HEK293 (cell line): ENCODE data around the gene TRPM7.
A peak's percentile ranks its signal among the peaks of the same experiment; 100 is the strongest.
"Not testable (repeated sequence)": the region's sequence is repeated elsewhere in the genome, so short reads cannot be mapped to it uniquely, and the experiment has no call there.

Experiments
- CTCF ChIA-PET: fragments of 350-600 bp; formaldehyde crosslinking; extraction: SDS; loops from one replicate; lab custom pipeline; 2021; ENCODE audit warnings: antibody characterized with exemption; lab: Yijun Ruan, JAX
- POLR2A ChIA-PET: fragments of 300-600 bp; formaldehyde crosslinking; extraction: SDS; loops from one replicate; lab custom pipeline; 2020; ENCODE audit warnings: antibody characterized with exemption, inconsistent platforms; lab: Yijun Ruan, JAX
- H3K27ac ChIP-seq: fragments of 200-500 bp; sonication (Bioruptor generic); 2 replicates; pipeline ENCODE4 v1.5.1; 2014; ENCODE audit warnings: low read depth, low read length, control low read depth, inconsistent platforms; ENCODE audit errors: extremely low read depth
- H3K36me3 ChIP-seq, 2 experiments: fragments of 200-500 bp in 1 of 2; sonication (Bioruptor generic) in 1 of 2; 1 replicate in 1 of 2; 2 replicates in 1 of 2; pipeline ENCODE4 v1.5.1; 2014 to 2017; ENCODE audit warnings: inconsistent platforms in 2 of 2, low read length in 2 of 2; ENCODE audit not compliant: control insufficient read depth in 2 of 2, insufficient read depth in 1 of 2
- H3K4me1 ChIP-seq: fragments of 200-500 bp; sonication (Bioruptor generic); 2 replicates; pipeline ENCODE4 v1.5.1; 2014; ENCODE audit warnings: mild to moderate bottlenecking, low read length, inconsistent platforms; ENCODE audit not compliant: control insufficient read depth, insufficient read depth
- H3K4me3 ChIP-seq: 2 replicates; pipeline ENCODE4 v1.5.1; 2011; ENCODE audit warnings: low read depth, mild to moderate bottlenecking, control low read depth, low read length, moderate library complexity
- H3K9me3 ChIP-seq: fragments of 200-500 bp; sonication (Bioruptor generic); 2 replicates; pipeline ENCODE4 v1.5.1; 2014; ENCODE audit warnings: low read depth, low read length, inconsistent platforms; ENCODE audit not compliant: control insufficient read depth, insufficient read depth
- ZBTB8A ChIP-seq: fragments of 450-650 bp; formaldehyde crosslinking; IDR thresholded peaks from 2 replicates; pipeline ENCODE4 v1.5.1; 2016; ENCODE audit warnings: missing biosample characterization, missing genetic modification characterization
- ZFP37 ChIP-seq: fragments of 450-650 bp; formaldehyde crosslinking; IDR thresholded peaks from 2 replicates; pipeline ENCODE4 v1.5.1; 2016; ENCODE audit warnings: missing biosample characterization, missing genetic modification characterization
- ZNF140 ChIP-seq: fragments of 450-650 bp; formaldehyde crosslinking; IDR thresholded peaks from 2 replicates; pipeline ENCODE4 v1.5.1; 2016; ENCODE audit warnings: missing biosample characterization, missing genetic modification characterization
- ZNF266 ChIP-seq: fragments of 450-650 bp; formaldehyde crosslinking; IDR thresholded peaks from 2 replicates; pipeline ENCODE4 v1.5.1; 2016; ENCODE audit warnings: missing biosample characterization, missing genetic modification characterization, low read depth
- ZNF394 ChIP-seq: fragments of 450-650 bp; formaldehyde crosslinking; IDR thresholded peaks from 2 replicates; pipeline ENCODE4 v1.5.1; 2016; ENCODE audit warnings: missing biosample characterization, missing genetic modification characterization, mild to moderate bottlenecking, moderate library complexity, borderline replicate concordance
- ZNF426 ChIP-seq: fragments of 450-650 bp; formaldehyde crosslinking; IDR thresholded peaks from 2 replicates; pipeline ENCODE4 v1.5.1; 2017; ENCODE audit warnings: missing biosample characterization, missing genetic modification characterization, mild to moderate bottlenecking, inconsistent platforms, moderate library complexity
- ZNF501 ChIP-seq: fragments of 450-650 bp; formaldehyde crosslinking; IDR thresholded peaks from 2 replicates; pipeline ENCODE4 v1.5.1; 2016; ENCODE audit warnings: missing biosample characterization, missing genetic modification characterization
- ZNF555 ChIP-seq: fragments of 450-650 bp; formaldehyde crosslinking; conservative IDR thresholded peaks from 2 replicates; pipeline ENCODE4 v1.5.1; 2017; ENCODE audit warnings: missing biosample characterization, mild to moderate bottlenecking, missing genetic modification characterization, inconsistent platforms
- ZNF558 ChIP-seq: fragments of 450-650 bp; formaldehyde crosslinking; IDR thresholded peaks from 2 replicates; pipeline ENCODE4 v1.5.1; 2016; ENCODE audit warnings: missing biosample characterization, missing genetic modification characterization
- ZNF623 ChIP-seq: fragments of 450-650 bp; formaldehyde crosslinking; IDR thresholded peaks from 2 replicates; pipeline ENCODE4 v1.5.1; 2016; ENCODE audit warnings: missing biosample characterization, missing genetic modification characterization
- ZNF629 ChIP-seq: fragments of 450-650 bp; formaldehyde crosslinking; IDR thresholded peaks from 2 replicates; pipeline ENCODE4 v1.5.1; 2017; ENCODE audit warnings: missing biosample characterization, missing genetic modification characterization
- ZXDB ChIP-seq: fragments of 450-650 bp; formaldehyde crosslinking; IDR thresholded peaks from 2 replicates; pipeline ENCODE4 v1.5.1; 2016; ENCODE audit warnings: missing biosample characterization, missing genetic modification characterization
- TF ChIP-seq, protein P1 (sequence below): fragments of 450-650 bp; formaldehyde crosslinking; conservative IDR thresholded peaks from 2 replicates; pipeline ENCODE4 v1.5.1; 2016; ENCODE audit warnings: low read depth, missing biosample characterization, missing genetic modification characterization
- TF ChIP-seq, protein P2 (sequence below): fragments of 450-650 bp; formaldehyde crosslinking; IDR thresholded peaks from 2 replicates; pipeline ENCODE4 v1.5.1; 2016; ENCODE audit warnings: missing biosample characterization, missing genetic modification characterization, borderline replicate concordance
- TF ChIP-seq, protein P3 (sequence below): fragments of 450-650 bp; formaldehyde crosslinking; conservative IDR thresholded peaks from 2 replicates; pipeline ENCODE4 v1.5.1; 2016; ENCODE audit warnings: low read depth, missing biosample characterization, missing genetic modification characterization

Gene TRPM7

DNA sequence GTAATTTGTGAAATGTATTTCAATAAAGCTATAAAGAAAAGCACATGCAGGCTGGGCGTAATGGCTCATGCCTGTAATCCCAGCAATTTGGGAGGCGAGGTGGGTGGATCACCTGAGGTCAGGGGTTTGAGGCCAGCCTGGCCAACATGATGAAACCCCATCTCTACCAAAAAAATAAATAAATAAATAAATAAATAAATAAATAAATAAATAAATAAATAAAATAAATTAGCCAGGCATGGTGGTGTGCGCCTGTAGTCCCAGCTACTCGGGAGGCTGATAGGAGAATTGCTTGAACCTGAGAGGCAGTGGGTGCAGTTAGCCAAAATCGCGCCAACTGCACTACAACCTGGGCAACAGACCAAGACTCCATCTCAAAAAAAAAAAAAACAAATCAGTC lies 69.6 kb downstream of the TRPM7 start (continued):
- TF ChIP-seq, protein P1, sequence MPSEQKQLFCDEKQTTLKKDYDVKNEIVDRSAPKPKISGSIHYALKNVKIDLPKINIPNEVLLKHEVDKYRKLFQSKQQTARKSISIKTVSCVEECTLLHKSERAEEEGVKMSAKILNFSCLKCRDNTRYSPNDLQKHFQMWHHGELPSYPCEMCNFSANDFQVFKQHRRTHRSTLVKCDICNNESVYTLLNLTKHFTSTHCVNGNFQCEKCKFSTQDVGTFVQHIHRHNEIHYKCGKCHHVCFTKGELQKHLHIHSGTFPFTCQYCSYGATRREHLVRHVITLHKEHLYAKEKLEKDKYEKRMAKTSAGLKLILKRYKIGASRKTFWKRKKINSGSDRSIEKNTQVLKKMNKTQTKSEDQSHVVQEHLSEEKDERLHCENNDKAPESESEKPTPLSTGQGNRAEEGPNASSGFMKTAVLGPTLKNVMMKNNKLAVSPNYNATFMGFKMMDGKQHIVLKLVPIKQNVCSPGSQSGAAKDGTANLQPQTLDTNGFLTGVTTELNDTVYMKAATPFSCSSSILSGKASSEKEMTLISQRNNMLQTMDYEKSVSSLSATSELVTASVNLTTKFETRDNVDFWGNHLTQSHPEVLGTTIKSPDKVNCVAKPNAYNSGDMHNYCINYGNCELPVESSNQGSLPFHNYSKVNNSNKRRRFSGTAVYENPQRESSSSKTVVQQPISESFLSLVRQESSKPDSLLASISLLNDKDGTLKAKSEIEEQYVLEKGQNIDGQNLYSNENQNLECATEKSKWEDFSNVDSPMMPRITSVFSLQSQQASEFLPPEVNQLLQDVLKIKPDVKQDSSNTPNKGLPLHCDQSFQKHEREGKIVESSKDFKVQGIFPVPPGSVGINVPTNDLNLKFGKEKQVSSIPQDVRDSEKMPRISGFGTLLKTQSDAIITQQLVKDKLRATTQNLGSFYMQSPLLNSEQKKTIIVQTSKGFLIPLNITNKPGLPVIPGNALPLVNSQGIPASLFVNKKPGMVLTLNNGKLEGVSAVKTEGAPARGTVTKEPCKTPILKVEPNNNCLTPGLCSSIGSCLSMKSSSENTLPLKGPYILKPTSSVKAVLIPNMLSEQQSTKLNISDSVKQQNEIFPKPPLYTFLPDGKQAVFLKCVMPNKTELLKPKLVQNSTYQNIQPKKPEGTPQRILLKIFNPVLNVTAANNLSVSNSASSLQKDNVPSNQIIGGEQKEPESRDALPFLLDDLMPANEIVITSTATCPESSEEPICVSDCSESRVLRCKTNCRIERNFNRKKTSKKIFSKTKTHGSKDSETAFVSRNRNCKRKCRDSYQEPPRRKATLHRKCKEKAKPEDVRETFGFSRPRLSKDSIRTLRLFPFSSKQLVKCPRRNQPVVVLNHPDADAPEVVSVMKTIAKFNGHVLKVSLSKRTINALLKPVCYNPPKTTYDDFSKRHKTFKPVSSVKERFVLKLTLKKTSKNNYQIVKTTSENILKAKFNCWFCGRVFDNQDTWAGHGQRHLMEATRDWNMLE (tag by site-specific recombination) = peak; percentile 91
- 0 out of 2 replicates have a peak, but pooled peaks have one; percentile 61 for TF ChIP-seq ZFP37 (tag by site-specific recombination)
- TF ChIP-seq ZNF555 = peak; percentile 71
- peak; percentile 50; the same call in 1 of the 2 replicates for TF ChIP-seq ZXDB (tag by site-specific recombination)
- TF ChIP-seq ZNF623 (tag by site-specific recombination) = peak; percentile 67
- TF ChIP-seq, protein P2, sequence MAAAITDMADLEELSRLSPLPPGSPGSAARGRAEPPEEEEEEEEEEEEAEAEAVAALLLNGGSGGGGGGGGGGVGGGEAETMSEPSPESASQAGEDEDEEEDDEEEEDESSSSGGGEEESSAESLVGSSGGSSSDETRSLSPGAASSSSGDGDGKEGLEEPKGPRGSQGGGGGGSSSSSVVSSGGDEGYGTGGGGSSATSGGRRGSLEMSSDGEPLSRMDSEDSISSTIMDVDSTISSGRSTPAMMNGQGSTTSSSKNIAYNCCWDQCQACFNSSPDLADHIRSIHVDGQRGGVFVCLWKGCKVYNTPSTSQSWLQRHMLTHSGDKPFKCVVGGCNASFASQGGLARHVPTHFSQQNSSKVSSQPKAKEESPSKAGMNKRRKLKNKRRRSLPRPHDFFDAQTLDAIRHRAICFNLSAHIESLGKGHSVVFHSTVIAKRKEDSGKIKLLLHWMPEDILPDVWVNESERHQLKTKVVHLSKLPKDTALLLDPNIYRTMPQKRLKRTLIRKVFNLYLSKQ (tag by site-specific recombination) = peak; percentile 41; the same call in 1 of the 2 replicates
- TF ChIP-seq ZNF558 (tag by site-specific recombination) = peak; percentile 59; the same call in 1 of the 2 replicates
- peak; percentile 58 for TF ChIP-seq ZBTB8A (tag by site-specific recombination)
- 0 out of 2 replicates have a peak, but pooled peaks have one; percentile 20 for TF ChIP-seq ZNF266 (tag by site-specific recombination)
- 0 out of 2 replicates have a peak, but pooled peaks have one; percentile 28 for TF ChIP-seq ZNF629 (tag by site-specific recombination)
- peak; percentile 83 for TF ChIP-seq ZNF426 (tag by site-specific recombination)
- peak; percentile 93 for TF ChIP-seq ZNF394 (tag by site-specific recombination)
- TF ChIP-seq ZNF501 = 0 out of 2 replicates have a peak, but pooled peaks have one; percentile 64
- TF ChIP-seq, protein P3, sequence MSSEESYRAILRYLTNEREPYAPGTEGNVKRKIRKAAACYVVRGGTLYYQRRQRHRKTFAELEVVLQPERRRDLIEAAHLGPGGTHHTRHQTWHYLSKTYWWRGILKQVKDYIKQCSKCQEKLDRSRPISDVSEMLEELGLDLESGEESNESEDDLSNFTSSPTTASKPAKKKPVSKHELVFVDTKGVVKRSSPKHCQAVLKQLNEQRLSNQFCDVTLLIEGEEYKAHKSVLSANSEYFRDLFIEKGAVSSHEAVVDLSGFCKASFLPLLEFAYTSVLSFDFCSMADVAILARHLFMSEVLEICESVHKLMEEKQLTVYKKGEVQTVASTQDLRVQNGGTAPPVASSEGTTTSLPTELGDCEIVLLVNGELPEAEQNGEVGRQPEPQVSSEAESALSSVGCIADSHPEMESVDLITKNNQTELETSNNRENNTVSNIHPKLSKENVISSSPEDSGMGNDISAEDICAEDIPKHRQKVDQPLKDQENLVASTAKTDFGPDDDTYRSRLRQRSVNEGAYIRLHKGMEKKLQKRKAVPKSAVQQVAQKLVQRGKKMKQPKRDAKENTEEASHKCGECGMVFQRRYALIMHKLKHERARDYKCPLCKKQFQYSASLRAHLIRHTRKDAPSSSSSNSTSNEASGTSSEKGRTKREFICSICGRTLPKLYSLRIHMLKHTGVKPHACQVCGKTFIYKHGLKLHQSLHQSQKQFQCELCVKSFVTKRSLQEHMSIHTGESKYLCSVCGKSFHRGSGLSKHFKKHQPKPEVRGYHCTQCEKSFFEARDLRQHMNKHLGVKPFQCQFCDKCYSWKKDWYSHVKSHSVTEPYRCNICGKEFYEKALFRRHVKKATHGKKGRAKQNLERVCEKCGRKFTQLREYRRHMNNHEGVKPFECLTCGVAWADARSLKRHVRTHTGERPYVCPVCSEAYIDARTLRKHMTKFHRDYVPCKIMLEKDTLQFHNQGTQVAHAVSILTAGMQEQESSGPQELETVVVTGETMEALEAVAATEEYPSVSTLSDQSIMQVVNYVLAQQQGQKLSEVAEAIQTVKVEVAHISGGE (tag by site-specific recombination) = peak; percentile 71
- TF ChIP-seq ZNF140 (tag by site-specific recombination) = peak; percentile 69

DNA sequence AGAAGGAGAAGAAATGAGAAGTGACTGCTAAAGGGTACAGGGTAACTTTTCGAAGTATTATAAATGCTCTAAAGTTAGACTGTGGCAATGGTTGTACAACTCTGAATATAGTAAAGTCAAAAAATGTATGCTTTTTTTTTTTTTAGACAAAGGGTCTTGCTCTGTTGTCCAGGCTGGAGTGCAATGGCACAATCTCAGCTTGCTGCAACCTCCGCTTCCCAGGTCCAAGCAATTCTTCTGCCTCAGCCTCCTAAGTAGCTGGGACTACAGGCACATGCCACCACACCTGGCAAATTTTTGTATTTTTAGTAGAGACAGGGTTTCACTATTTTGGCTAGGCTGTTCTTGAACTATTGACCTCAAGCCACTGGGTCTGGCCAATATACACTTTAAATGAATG lies 70.0 kb downstream of the TRPM7 start:
- H3K36me3 ChIP-seq = peaks cover 17 to 26% of the 10 kb centered on the region in 2 experiments
- H3K4me3 ChIP-seq, H3K9me3 ChIP-seq, POLR2A ChIA-PET, H3K27ac ChIP-seq, H3K4me1 ChIP-seq: not testable (repeated sequence)
- CTCF ChIA-PET = interaction anchor here (0.7 kb wide), 1 partner anchor 262 kb away, joined by 3 read pairs; no protein-coding TSS in a partner anchor
